ENCODE data around the gene DIDO1.
"Not testable (repeated sequence)": the region's sequence is repeated elsewhere in the genome, so short reads cannot be mapped to it uniquely, and the experiment has no call there.

Gene DIDO1

GRCh38 chr20:62925420-62926228, 681 bp downstream of the DIDO1 start:
- peak; percentile 15 for ATAC-seq (replicated peaks; ENCODE audit: extremely low read depth, poor library complexity, severe bottlenecking)
- H3K4me3 Mint-ChIP-seq: peak overlapping the region; percentile 84
- peaks cover 72% of the 10 kb centered on the region for H3K4me1 Mint-ChIP-seq
- H3K27ac Mint-ChIP-seq (ENCODE audit: low read depth): peak overlapping the region; percentile 93
- H3K36me3 Mint-ChIP-seq (ENCODE audit: insufficient read depth): peaks cover 28% of the 10 kb centered on the region
- H3K9me3 Mint-ChIP-seq: no peaks in the 10 kb centered on the region
- DNase-seq (ENCODE audit: low spot score in 2 of 2): peak; percentile 28 to 45
- H3K27me3 Mint-ChIP-seq: no peaks in the 10 kb centered on the region

GRCh38 chr20:62925076-62925419, 1.3 kb downstream of the DIDO1 start:
- Mint-ChIP-seq H3K4me1 (peaks cover 74% of the 10 kb centered on the region), H3K36me3 (ENCODE audit: insufficient read depth) (peaks cover 28% of the 10 kb centered on the region), H3K27ac (ENCODE audit: low read depth) (peak overlapping the region; percentile 93), H3K4me3 (peak overlapping the region; percentile 84), H3K27me3 (no peaks in the 10 kb centered on the region), H3K9me3 (no peaks in the 10 kb centered on the region)
- DNase-seq (ENCODE audit: low spot score in 2 of 2): no peak
- no peak for ATAC-seq (replicated peaks; ENCODE audit: extremely low read depth, poor library complexity, severe bottlenecking)

GRCh38 chr20:62924442-62925075, 1.7 kb downstream of the DIDO1 start:
- peak overlapping the region; percentile 93 for H3K27ac Mint-ChIP-seq (ENCODE audit: low read depth)
- H3K4me3 Mint-ChIP-seq: peak overlapping the region; percentile 84
- DNase-seq (ENCODE audit: low spot score in 2 of 2) (peak in 1 of 2 donors; percentile 21), ATAC-seq (replicated peaks; ENCODE audit: extremely low read depth, poor library complexity, severe bottlenecking) (no peak)
- peaks cover 74% of the 10 kb centered on the region for H3K4me1 Mint-ChIP-seq
- peaks cover 28% of the 10 kb centered on the region for H3K36me3 Mint-ChIP-seq (ENCODE audit: insufficient read depth)
- no peaks in the 10 kb centered on the region for H3K9me3 Mint-ChIP-seq
- H3K27me3 Mint-ChIP-seq: no peaks in the 10 kb centered on the region

- Mint-ChIP-seq H3K4me1 (peaks cover 79% of the 10 kb centered on the region), H3K36me3 (ENCODE audit: insufficient read depth) (peaks cover 28% of the 10 kb centered on the region)
These were observed 2.5 kb downstream of the DIDO1 start for GRCh38 chr20:62923669-62924441.

GRCh38 chr20:62923059-62923668, 3.1 kb downstream of the DIDO1 start:
- Mint-ChIP-seq H3K4me3 (peak overlapping the region; percentile 84), H3K4me1 (peaks cover 79% of the 10 kb centered on the region), H3K36me3 (ENCODE audit: insufficient read depth) (peaks cover 28% of the 10 kb centered on the region), H3K27ac (ENCODE audit: low read depth) (peak overlapping the region; percentile 93)
- not testable (repeated sequence) for DNase-seq (ENCODE audit: low spot score in 2 of 2); ATAC-seq (replicated peaks; ENCODE audit: extremely low read depth, poor library complexity, severe bottlenecking); H3K9me3 Mint-ChIP-seq; H3K27me3 Mint-ChIP-seq

More at GRCh38 chr20:62923669-62924441, 2.5 kb downstream of the DIDO1 start:
- DNase-seq (ENCODE audit: low spot score in 2 of 2) (no peak), ATAC-seq (replicated peaks; ENCODE audit: extremely low read depth, poor library complexity, severe bottlenecking) (no peak)
- H3K4me3 Mint-ChIP-seq: peak overlapping the region; percentile 84
- no peaks in the 10 kb centered on the region for H3K9me3 Mint-ChIP-seq
- peak overlapping the region; percentile 93 for H3K27ac Mint-ChIP-seq (ENCODE audit: low read depth)
- no peaks in the 10 kb centered on the region for H3K27me3 Mint-ChIP-seq

GRCh38 chr20:62922451-62922921, 3.8 kb downstream of the DIDO1 start:
- peaks cover 26% of the 10 kb centered on the region for H3K36me3 Mint-ChIP-seq (ENCODE audit: insufficient read depth)
- H3K27me3 Mint-ChIP-seq: no peaks in the 10 kb centered on the region
- ATAC-seq (replicated peaks; ENCODE audit: extremely low read depth, poor library complexity, severe bottlenecking) (peak; percentile 52), DNase-seq (ENCODE audit: low spot score in 2 of 2) (peak; percentile 34 to 55)
- peak overlapping the region; percentile 84 for H3K4me3 Mint-ChIP-seq
- H3K4me1 Mint-ChIP-seq: peaks cover 79% of the 10 kb centered on the region
- no peaks in the 10 kb centered on the region for H3K9me3 Mint-ChIP-seq
- peak overlapping the region; percentile 93 for H3K27ac Mint-ChIP-seq (ENCODE audit: low read depth)

- Mint-ChIP-seq H3K36me3 (ENCODE audit: insufficient read depth) (peaks cover 27% of the 10 kb centered on the region), H3K27me3 (no peaks in the 10 kb centered on the region), H3K4me1 (peaks cover 76% of the 10 kb centered on the region), H3K9me3 (no peaks in the 10 kb centered on the region), H3K27ac (ENCODE audit: low read depth) (peak overlapping the region; percentile 86), H3K4me3 (peak overlapping the region; percentile 75)
- peak; percentile 30 for ATAC-seq (replicated peaks; ENCODE audit: extremely low read depth, poor library complexity, severe bottlenecking)
- peak in 1 of 2 donors; percentile 48 for DNase-seq (ENCODE audit: low spot score in 2 of 2)
These were observed 5.1 kb downstream of the DIDO1 start for GRCh38 chr20:62921119-62921687.

GRCh38 chr20:62920039-62920645, 6.2 kb downstream of the DIDO1 start:
- DNase-seq (ENCODE audit: low spot score in 2 of 2) (no peak), ATAC-seq (replicated peaks; ENCODE audit: extremely low read depth, poor library complexity, severe bottlenecking) (no peak)
- H3K4me1 Mint-ChIP-seq: peaks cover 79% of the 10 kb centered on the region
- peaks cover 19% of the 10 kb centered on the region for H3K36me3 Mint-ChIP-seq (ENCODE audit: insufficient read depth)
- peak overlapping the region; percentile 75 for H3K4me3 Mint-ChIP-seq
- peak overlapping the region; percentile 86 for H3K27ac Mint-ChIP-seq (ENCODE audit: low read depth)
- H3K27me3 Mint-ChIP-seq: no peaks in the 10 kb centered on the region
- no peaks in the 10 kb centered on the region for H3K9me3 Mint-ChIP-seq

- ATAC-seq (replicated peaks; ENCODE audit: extremely low read depth, poor library complexity, severe bottlenecking) (peak; percentile 59), DNase-seq (ENCODE audit: low spot score in 2 of 2) (peak; percentile 34 to 35)
- H3K4me1 Mint-ChIP-seq: peaks cover 77% of the 10 kb centered on the region
- H3K27me3 Mint-ChIP-seq: no peaks in the 10 kb centered on the region
- peaks cover 15% of the 10 kb centered on the region for H3K36me3 Mint-ChIP-seq (ENCODE audit: insufficient read depth)
- H3K4me3 Mint-ChIP-seq: peak overlapping the region; percentile 75
- peak overlapping the region; percentile 84 for H3K27ac Mint-ChIP-seq (ENCODE audit: low read depth)
- no peaks in the 10 kb centered on the region for H3K9me3 Mint-ChIP-seq
These were observed 7.5 kb downstream of the DIDO1 start for GRCh38 chr20:62918831-62919230.

GRCh38 chr20:62918147-62918546, 8.2 kb downstream of the DIDO1 start:
- DNase-seq (ENCODE audit: low spot score in 2 of 2) (no peak), ATAC-seq (replicated peaks; ENCODE audit: extremely low read depth, poor library complexity, severe bottlenecking) (peak; percentile 29)
- Mint-ChIP-seq H3K36me3 (ENCODE audit: insufficient read depth) (peaks cover 19% of the 10 kb centered on the region), H3K4me1 (peaks cover 79% of the 10 kb centered on the region), H3K27me3 (no peaks in the 10 kb centered on the region), H3K27ac (ENCODE audit: low read depth) (peak overlapping the region; percentile 84), H3K9me3 (no peaks in the 10 kb centered on the region), H3K4me3 (peak overlapping the region; percentile 75)

GRCh38 chr20:62917720-62918119, 8.6 kb downstream of the DIDO1 start:
- Mint-ChIP-seq H3K9me3 (no peaks in the 10 kb centered on the region), H3K36me3 (ENCODE audit: insufficient read depth) (peaks cover 23% of the 10 kb centered on the region), H3K27ac (ENCODE audit: low read depth) (peak overlapping the region; percentile 84), H3K27me3 (no peaks in the 10 kb centered on the region), H3K4me1 (peaks cover 81% of the 10 kb centered on the region), H3K4me3 (peak overlapping the region; percentile 75)
- DNase-seq (ENCODE audit: low spot score in 2 of 2) (no peak), ATAC-seq (replicated peaks; ENCODE audit: extremely low read depth, poor library complexity, severe bottlenecking) (no peak)
